Measurements from ENCODE around the gene ACOT13. TPM values are rescaled to one million over a fixed set of nuclear protein-coding genes. Genes with fewer than 3 reads are reported as not detected.
"Not testable (repeated sequence)": the region's sequence is repeated elsewhere in the genome, so short reads cannot be mapped to it uniquely, and the experiment has no call there.

The ACOT13 gene
- total and polyA plus RNA-seq, 2 of the 8 experiments (the other 6 are each of a cell fraction or from before 2014, with no cell fraction given) = 27.6 to 40.6 TPM

GRCh38 chr6:24668997-24669361 lies 2.1 kb downstream of the ACOT13 start (continued):
- TF ChIP-seq KDM5A (IDR thresholded peaks at IDR 0.05; ENCODE audit: low read length) = no peak
- no peak for TF ChIP-seq BCL11A (IDR thresholded peaks at IDR 0.05; ENCODE audit: low read depth in 2 of 2, low read length in 2 of 2)
- no peak for TF ChIP-seq TEAD4 (IDR thresholded peaks at IDR 0.05; ENCODE audit: low read depth, low read length)
- no peak for TF ChIP-seq NANOG (IDR thresholded peaks at IDR 0.05; ENCODE audit: insufficient read depth, low read depth, low read length, poor library complexity, severe bottlenecking)

- not testable (repeated sequence) for H4K91ac ChIP-seq (replicated peaks; ENCODE audit: insufficient read length, low read length); H2BK15ac ChIP-seq (ENCODE audit: low read length); H3K14ac ChIP-seq (ENCODE audit: insufficient read length); H2AFZ ChIP-seq (ENCODE audit: low read length); H3K18ac ChIP-seq (ENCODE audit: extremely low read depth, low read length); H3K4ac ChIP-seq (replicated peaks; ENCODE audit: insufficient read length, low read depth, low read length); DNase-seq (ENCODE audit: low read depth in 1 of 2, low spot score in 2 of 2); H3K27me3 ChIP-seq (replicated peaks in 1 of 4; ENCODE audit: control insufficient read depth in 3 of 4, extremely low read depth in 1 of 4, insufficient read depth in 3 of 4, low read length in 3 of 4); H3K4me3 ChIP-seq (ENCODE audit: extremely low read depth in 1 of 4, insufficient read depth in 2 of 4, low read depth in 3 of 4, low read length in 4 of 4); FAIRE-seq; H4K8ac ChIP-seq (ENCODE audit: extremely low read depth, insufficient read depth, low read length); H2BK12ac ChIP-seq (ENCODE audit: low read depth, low read length); H2BK5ac ChIP-seq (ENCODE audit: low read depth, low read length); H3K4me1 ChIP-seq (replicated peaks in 1 of 4; ENCODE audit: control insufficient read depth in 3 of 4, insufficient read depth in 4 of 4, low read length in 3 of 4); H3K56ac ChIP-seq (replicated peaks; ENCODE audit: insufficient read length, low read depth, low read length); H3K79me1 ChIP-seq (ENCODE audit: low read depth, low read length); H3K9ac ChIP-seq (replicated peaks in 1 of 4; ENCODE audit: extremely low read depth in 1 of 4, low read depth in 3 of 4, low read length in 3 of 4); H2BK20ac ChIP-seq (ENCODE audit: low read length); H3K23ac ChIP-seq (ENCODE audit: insufficient read length); H3K4me2 ChIP-seq (ENCODE audit: insufficient read depth in 1 of 2, low read depth in 2 of 2, low read length in 2 of 2); H4K5ac ChIP-seq (ENCODE audit: insufficient read length, low read depth, low read length); H2BK120ac ChIP-seq (replicated peaks; ENCODE audit: low read depth, low read length); H3K27ac ChIP-seq (ENCODE audit: low read depth, low read length); H4K20me1 ChIP-seq (replicated peaks in 1 of 2; ENCODE audit: control insufficient read depth in 1 of 2, insufficient read depth in 2 of 2, low read length in 2 of 2); H2AK5ac ChIP-seq (ENCODE audit: low read depth, low read length)
- POLR2A ChIA-PET (ENCODE audit: partially characterized antibody) = interaction anchor here (2.5 kb wide), 1 partner anchor 12 kb away, joined by 9 read pairs; no protein-coding TSS in a partner anchor
- Histone ChIP-seq H3K79me2 (ENCODE audit: control insufficient read depth in 1 of 2, insufficient read depth in 2 of 2, low read length in 2 of 2) (peaks cover 0 to 15% of the 10 kb centered on the region in 2 experiments; a peak in 3 of 4 replicates), H3K9me3 (ENCODE audit: insufficient read depth in 2 of 2, low read depth in 1 of 2, low read length in 1 of 2) (peaks cover 27 to 37% of the 10 kb centered on the region in 2 experiments), H3K36me3 (ENCODE audit: control insufficient read depth in 2 of 4, insufficient read depth in 4 of 4, low read length in 3 of 4) (peaks cover 0 to 24% (median 12%) of the 10 kb centered on the region in 4 experiments; a peak in 3 of 8 replicates), H3K23me2 (ENCODE audit: low read depth, low read length) (peaks cover 13% of the 10 kb centered on the region)
- CTCF ChIA-PET (ENCODE audit: partially characterized antibody) = interaction anchor here (0.9 kb wide), 1 partner anchor 10 kb away, joined by 3 read pairs; no protein-coding TSS in a partner anchor
Measured at GRCh38 chr6:24670492-24670891, 3.6 kb downstream of the ACOT13 start.
